Measurements from ENCODE around the gene KIAA0319L. TPM values are rescaled to one million over a fixed set of nuclear protein-coding genes. Genes with fewer than 3 reads are reported as not detected.

The KIAA0319L gene
- total RNA-seq, 1 donor from 2014 or later: 58.3 TPM

GRCh38 chr1:35449334-35450008 lies 107.7 kb downstream of the KIAA0319L start:
- H3K9ac ChIP-seq: no peak overlapping the region
- no peak for DNase-seq (ENCODE audit: low spot score)
- no peak overlapping the region for H3K27ac ChIP-seq
- H3K9me3 ChIP-seq (ENCODE audit: low read depth): no peaks in the 10 kb centered on the region
- no peak overlapping the region for H3K4me2 ChIP-seq
- no peaks in the 10 kb centered on the region for H3K27me3 ChIP-seq
- no peaks in the 10 kb centered on the region for H3K4me1 ChIP-seq
- H3K79me2 ChIP-seq (ENCODE audit: low read depth): no peaks in the 10 kb centered on the region
- Mint-ChIP-seq H3K4me1 (peaks cover 7% of the 10 kb centered on the region), H3K27me3 (ENCODE audit: insufficient read depth, low read depth) (no peaks in the 10 kb centered on the region), H3K4me3 (no peak overlapping the region), H3K9me3 (no peaks in the 10 kb centered on the region), H3K36me3 (peaks cover 13% of the 10 kb centered on the region), H3K27ac (no peak overlapping the region)
- no peaks in the 10 kb centered on the region for H3K36me3 ChIP-seq
- H3K4me3 ChIP-seq: no peak overlapping the region
- no peaks in the 10 kb centered on the region for H4K20me1 ChIP-seq (ENCODE audit: low read depth)
- no peak for TF ChIP-seq EZH2phosphoT487 (IDR thresholded peaks at IDR 0.05)
- no peak for TF ChIP-seq EZH2 (IDR thresholded peaks at IDR 0.05)
- TF ChIP-seq CTCF (IDR thresholded peaks at IDR 0.05): no peak
- H3F3A ChIP-seq (ENCODE audit: low read depth): peaks cover 7% of the 10 kb centered on the region
- H2AFZ ChIP-seq (replicated peaks): no peak overlapping the region

GRCh38 chr1:35448344-35448801 lies 108.8 kb downstream of the KIAA0319L start:
- Mint-ChIP-seq H3K27ac (no peak overlapping the region), H3K36me3 (peaks cover 8% of the 10 kb centered on the region), H3K4me1 (peaks cover 4% of the 10 kb centered on the region), H3K27me3 (ENCODE audit: insufficient read depth, low read depth) (no peaks in the 10 kb centered on the region), H3K4me3 (no peak overlapping the region), H3K9me3 (no peaks in the 10 kb centered on the region)
- H3K79me2 ChIP-seq (ENCODE audit: low read depth): no peaks in the 10 kb centered on the region
- no peak for DNase-seq (ENCODE audit: low spot score)
- no peaks in the 10 kb centered on the region for H3K36me3 ChIP-seq
- H3K4me1 ChIP-seq: no peaks in the 10 kb centered on the region
- no peaks in the 10 kb centered on the region for H3K9me3 ChIP-seq (ENCODE audit: low read depth)
- peaks cover 7% of the 10 kb centered on the region for H3F3A ChIP-seq (ENCODE audit: low read depth)
- no peak overlapping the region for H3K4me2 ChIP-seq
- H3K27ac ChIP-seq: no peak overlapping the region
- TF ChIP-seq EZH2 (IDR thresholded peaks at IDR 0.05) (no peak), EZH2phosphoT487 (IDR thresholded peaks at IDR 0.05) (no peak), CTCF (IDR thresholded peaks at IDR 0.05) (no peak)
- H2AFZ ChIP-seq (replicated peaks): no peak overlapping the region
- no peak overlapping the region for H3K4me3 ChIP-seq
- no peaks in the 10 kb centered on the region for H3K27me3 ChIP-seq
- no peak overlapping the region for H3K9ac ChIP-seq
- no peaks in the 10 kb centered on the region for H4K20me1 ChIP-seq (ENCODE audit: low read depth)

- no peak overlapping the region for H3K4me3 Mint-ChIP-seq
- Histone ChIP-seq H3K27me3 (no peaks in the 10 kb centered on the region), H3K9ac (no peak overlapping the region), H3K4me1 (no peaks in the 10 kb centered on the region), H3F3A (ENCODE audit: low read depth) (peaks cover 7% of the 10 kb centered on the region), H3K9me3 (ENCODE audit: low read depth) (no peaks in the 10 kb centered on the region), H3K36me3 (no peaks in the 10 kb centered on the region), H3K4me3 (no peak overlapping the region), H4K20me1 (ENCODE audit: low read depth) (no peaks in the 10 kb centered on the region), H3K27ac (no peak overlapping the region), H3K79me2 (ENCODE audit: low read depth) (no peaks in the 10 kb centered on the region), H2AFZ (replicated peaks) (no peak overlapping the region), H3K4me2 (no peak overlapping the region)
- H3K27me3 Mint-ChIP-seq (ENCODE audit: insufficient read depth, low read depth): no peaks in the 10 kb centered on the region
- H3K27ac Mint-ChIP-seq: no peak overlapping the region
- DNase-seq (ENCODE audit: low spot score): no peak
- TF ChIP-seq EZH2phosphoT487 (IDR thresholded peaks at IDR 0.05) (no peak), CTCF (IDR thresholded peaks at IDR 0.05) (no peak), EZH2 (IDR thresholded peaks at IDR 0.05) (no peak)
- H3K36me3 Mint-ChIP-seq: peaks cover 8% of the 10 kb centered on the region
- no peaks in the 10 kb centered on the region for H3K9me3 Mint-ChIP-seq
- peaks cover 4% of the 10 kb centered on the region for H3K4me1 Mint-ChIP-seq
These were observed 109.9 kb downstream of the KIAA0319L start for GRCh38 chr1:35447278-35447677.

All from neural progenitor cell (in vitro differentiated cells).